A549 treated with DMSO at 1 μM for 4 hours (cell line): ENCODE measurements around the gene ARHGEF5. TPM values are rescaled to one million over a fixed set of nuclear protein-coding genes. Genes with fewer than 3 reads are reported as not detected.

Source experiments
- total RNA-seq: library from RNA; stranded (reverse); fragments of 200-300 nt; extraction: Qiagen RNA extraction; gene quantifications from 5 replicates; pipeline ENCODE4 v1.2.3, GENCODE V29; 2022; ENCODE audit warnings: low read depth

The ARHGEF5 gene
- 1.6 to 2.1 TPM (median 1.7 TPM) in 5 replicates for total RNA-seq

DNA sequence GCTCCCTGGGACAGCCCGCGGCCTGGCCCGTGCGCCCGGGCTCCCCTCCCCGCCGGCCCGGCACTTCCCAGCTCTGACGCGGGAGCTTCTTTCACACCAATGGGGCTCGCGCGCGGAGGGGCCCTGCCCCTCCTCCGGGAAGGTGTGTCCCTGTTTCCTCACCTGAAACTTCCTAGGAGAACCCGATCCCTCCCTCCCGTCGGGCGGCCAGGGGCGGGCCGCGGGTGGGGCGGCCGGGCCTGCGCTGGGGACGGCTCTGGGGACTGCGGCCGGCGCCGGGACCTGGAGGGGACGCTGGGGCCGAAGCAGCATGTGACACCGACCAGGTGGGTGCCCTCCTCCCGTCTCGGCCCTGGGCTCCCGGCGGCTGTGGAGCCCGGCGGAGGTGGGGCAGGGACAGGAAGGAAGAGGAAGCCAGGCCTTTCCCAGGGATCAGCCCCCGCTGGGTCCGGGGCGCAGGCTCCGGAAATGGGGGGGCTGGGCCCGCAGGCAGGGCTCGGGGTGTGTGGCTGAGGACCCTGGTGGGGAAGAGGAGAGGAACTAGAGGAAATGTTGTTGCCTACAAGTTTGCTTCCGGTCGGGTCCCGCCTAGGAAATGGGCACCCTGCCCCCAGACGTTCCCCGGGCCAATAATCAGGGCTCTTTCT lies at the start of gene ARHGEF5:
ARHGEF5 (plus strand) TSS at position 227 of the 647 bp plus-strand sequence. CDS start 7,268 bp downstream, outside the sequence.

DNA sequence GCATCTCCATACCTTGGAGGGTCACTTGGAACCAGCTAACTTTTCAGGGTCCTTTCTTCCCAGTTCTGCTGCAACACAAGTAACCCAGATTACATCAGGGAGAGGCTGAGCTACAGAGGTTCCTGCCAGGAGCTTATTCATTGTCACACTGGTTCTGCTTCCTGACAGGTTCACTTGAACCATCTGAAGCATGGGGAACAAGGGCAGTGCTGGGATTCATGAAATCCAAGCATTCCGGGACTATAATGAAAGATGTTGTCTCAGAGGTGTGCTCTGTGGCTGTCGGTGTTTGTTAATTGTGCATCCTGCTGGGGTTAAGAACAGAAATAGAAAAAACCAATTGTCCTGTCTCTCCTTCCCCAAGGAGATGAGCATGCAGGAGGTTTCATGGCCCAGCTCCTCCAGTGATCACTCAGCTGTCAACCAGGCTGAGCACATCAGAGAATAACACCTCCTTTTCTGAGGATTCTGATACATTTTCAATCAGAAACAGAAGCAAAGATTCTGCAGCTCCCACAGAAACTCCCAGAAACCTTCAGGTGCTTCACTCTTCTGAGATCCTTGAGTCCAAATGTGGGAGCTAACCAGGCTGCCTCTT lies 43.2 kb upstream of the ARHGEF5 start, which contains the start of gene OR2A1:
OR2A1 (plus strand) TSS at position 548 of the 598 bp plus-strand sequence. CDS start 5,706 bp downstream, outside the sequence.

DNA sequence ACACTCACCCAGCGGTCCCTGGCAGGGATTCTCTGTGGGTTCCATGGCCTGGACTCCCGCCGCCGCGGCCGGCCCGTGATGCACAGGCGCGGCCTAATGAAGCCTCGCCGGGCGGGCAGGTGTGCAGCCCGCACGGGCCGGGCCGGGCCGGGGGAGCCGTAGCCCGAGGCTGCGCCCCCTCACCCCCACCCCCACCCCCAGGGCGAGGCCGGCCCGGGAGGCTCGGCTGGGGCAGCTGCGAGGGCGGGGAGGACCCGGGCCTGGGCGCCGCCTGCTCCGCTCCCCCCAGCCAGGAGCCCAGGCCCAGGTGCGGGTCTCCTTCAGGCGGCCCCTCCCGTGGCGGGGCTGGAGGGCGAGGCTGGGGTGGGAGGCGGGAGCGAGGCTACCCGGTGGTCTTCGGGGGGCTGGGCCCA lies 48.5 kb downstream of the ARHGEF5 start, which contains the start of gene NOBOX:
NOBOX (minus strand) TSS at position 45 of the 413 bp plus-strand sequence.

Other genes with a start within 250 kb of the ARHGEF5 start
- not detected in 5 replicates for gene OR2A2, start 245.8 kb upstream of the ARHGEF5 start, total RNA-seq
- gene OR2A14, start 232.2 kb upstream of the ARHGEF5 start, total RNA-seq: not detected in 5 replicates
- not detected in 5 replicates for gene CTAGE4, start 171.9 kb upstream of the ARHGEF5 start, total RNA-seq
- 0.23 to 0.44 TPM (median 0.38 TPM) in 5 replicates for gene ARHGEF35, start 159.6 kb upstream of the ARHGEF5 start, total RNA-seq
- gene OR2A42, start 115.8 kb upstream of the ARHGEF5 start, total RNA-seq: not detected in 5 replicates
- gene OR2A7, start 90.6 kb upstream of the ARHGEF5 start, total RNA-seq: not detected in 5 replicates
- not detected in 5 replicates for gene CTAGE8, start 86.1 kb upstream of the ARHGEF5 start, total RNA-seq
- not detected in 5 replicates for gene OR2A1, start 43.0 kb upstream of the ARHGEF5 start, total RNA-seq
- not detected in 5 replicates for gene NOBOX, start 48.3 kb downstream of the ARHGEF5 start, total RNA-seq